IPS-20b (cell line): ENCODE measurements around the gene BCAS4.

Experiments
- H3K27ac ChIP-seq: one replicate; pipeline ENCODE4 v1.5.1; 2013; ENCODE audit warnings: low read length
- H3K27me3 ChIP-seq: 2 replicates; pipeline ENCODE4 v1.6.1; 2013; ENCODE audit warnings: mild to moderate bottlenecking, low read length, inconsistent platforms; ENCODE audit not compliant: insufficient read depth
- H3K36me3 ChIP-seq: 2 replicates; pipeline ENCODE4 v1.6.1; 2013; ENCODE audit warnings: low read depth, mild to moderate bottlenecking, inconsistent platforms, low read length, moderate library complexity; ENCODE audit not compliant: insufficient read depth
- H3K4me1 ChIP-seq: 2 replicates; pipeline ENCODE4 v1.6.1; 2013; ENCODE audit warnings: mild to moderate bottlenecking, control low read depth, inconsistent platforms, low read length, moderate library complexity; ENCODE audit not compliant: insufficient read depth
- H3K4me3 ChIP-seq: 2 replicates; pipeline ENCODE4 v1.5.1; 2013; ENCODE audit warnings: mild to moderate bottlenecking, low read length, inconsistent platforms
- H3K9ac ChIP-seq: 2 replicates; pipeline ENCODE4 v1.6.1; 2013; ENCODE audit warnings: low read depth, mild to moderate bottlenecking, inconsistent platforms, low read length, moderate library complexity
- H3K9me3 ChIP-seq: 2 replicates; pipeline ENCODE4 v1.6.1; 2013; ENCODE audit warnings: mild to moderate bottlenecking, low read depth, low read length, inconsistent platforms; ENCODE audit not compliant: insufficient read depth

The BCAS4 gene

GRCh38 chr20:50837532-50838321 is 42.9 kb downstream of the BCAS4 start:
- H3K9me3 ChIP-seq = no peaks in the 10 kb centered on the region
- no peaks in the 10 kb centered on the region for H3K27me3 ChIP-seq
- no peak overlapping the region for H3K4me3 ChIP-seq
- H3K4me1 ChIP-seq = peaks cover 4% of the 10 kb centered on the region; the same call in 1 of the 2 replicates
- no peak overlapping the region for H3K9ac ChIP-seq
- peaks cover 2% of the 10 kb centered on the region; the same call in 1 of the 2 replicates for H3K36me3 ChIP-seq
- H3K27ac ChIP-seq = no peak overlapping the region

GRCh38 chr20:50838322-50838625 is 43.4 kb downstream of the BCAS4 start:
- Histone ChIP-seq H3K9ac (no peak overlapping the region), H3K4me1 (peaks cover 4% of the 10 kb centered on the region; the same call in 1 of the 2 replicates), H3K27ac (no peak overlapping the region), H3K4me3 (no peak overlapping the region), H3K36me3 (no peaks in the 10 kb centered on the region), H3K9me3 (no peaks in the 10 kb centered on the region), H3K27me3 (no peaks in the 10 kb centered on the region)

DNA sequence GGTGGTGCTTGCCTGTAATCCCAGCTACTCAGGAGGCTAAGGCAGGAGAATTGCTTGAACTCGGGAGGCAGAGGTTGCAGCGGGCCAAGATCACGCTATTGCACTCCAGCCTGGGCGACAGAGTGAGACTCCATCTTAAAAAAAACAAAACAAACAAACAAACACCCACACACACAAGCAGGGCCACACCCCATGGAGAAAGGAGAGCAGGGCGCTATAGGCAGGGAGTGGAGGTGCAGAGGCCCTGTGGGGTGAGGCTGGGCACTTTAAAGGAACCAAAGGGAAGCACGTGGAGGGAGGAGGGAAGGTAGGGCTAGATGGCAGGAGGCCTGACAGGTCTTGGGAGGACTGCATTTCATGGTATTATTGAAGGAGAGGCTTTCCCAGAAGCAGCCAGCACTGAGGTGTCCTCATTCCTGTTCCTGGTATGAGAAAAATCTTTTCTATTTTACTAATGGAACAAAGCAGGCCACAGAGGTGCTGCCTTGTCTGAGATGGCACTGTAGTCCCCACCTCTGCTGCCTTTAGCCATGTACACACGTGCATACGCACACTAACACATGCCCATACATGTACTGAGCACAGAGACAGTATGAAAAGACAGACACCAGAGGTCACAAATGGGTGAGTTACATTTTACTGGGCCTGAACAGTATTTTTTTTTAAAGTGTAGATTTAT is 44.0 kb downstream of the BCAS4 start:
- H3K9me3 ChIP-seq = no peaks in the 10 kb centered on the region
- H3K4me1 ChIP-seq = peaks cover 4% of the 10 kb centered on the region; the same call in 1 of the 2 replicates
- no peak overlapping the region for H3K4me3 ChIP-seq
- H3K27me3 ChIP-seq = no peaks in the 10 kb centered on the region
- H3K27ac ChIP-seq = no peak overlapping the region
- no peaks in the 10 kb centered on the region for H3K36me3 ChIP-seq
- H3K9ac ChIP-seq = no peak overlapping the region

GRCh38 chr20:50842821-50843220 is 48.0 kb downstream of the BCAS4 start:
- no peak overlapping the region for H3K27ac ChIP-seq
- H3K9me3 ChIP-seq = no peaks in the 10 kb centered on the region
- no peak overlapping the region for H3K9ac ChIP-seq
- H3K4me3 ChIP-seq = no peak overlapping the region
- no peaks in the 10 kb centered on the region for H3K36me3 ChIP-seq
- peaks cover 4% of the 10 kb centered on the region; the same call in 1 of the 2 replicates for H3K4me1 ChIP-seq
- H3K27me3 ChIP-seq = no peaks in the 10 kb centered on the region

DNA sequence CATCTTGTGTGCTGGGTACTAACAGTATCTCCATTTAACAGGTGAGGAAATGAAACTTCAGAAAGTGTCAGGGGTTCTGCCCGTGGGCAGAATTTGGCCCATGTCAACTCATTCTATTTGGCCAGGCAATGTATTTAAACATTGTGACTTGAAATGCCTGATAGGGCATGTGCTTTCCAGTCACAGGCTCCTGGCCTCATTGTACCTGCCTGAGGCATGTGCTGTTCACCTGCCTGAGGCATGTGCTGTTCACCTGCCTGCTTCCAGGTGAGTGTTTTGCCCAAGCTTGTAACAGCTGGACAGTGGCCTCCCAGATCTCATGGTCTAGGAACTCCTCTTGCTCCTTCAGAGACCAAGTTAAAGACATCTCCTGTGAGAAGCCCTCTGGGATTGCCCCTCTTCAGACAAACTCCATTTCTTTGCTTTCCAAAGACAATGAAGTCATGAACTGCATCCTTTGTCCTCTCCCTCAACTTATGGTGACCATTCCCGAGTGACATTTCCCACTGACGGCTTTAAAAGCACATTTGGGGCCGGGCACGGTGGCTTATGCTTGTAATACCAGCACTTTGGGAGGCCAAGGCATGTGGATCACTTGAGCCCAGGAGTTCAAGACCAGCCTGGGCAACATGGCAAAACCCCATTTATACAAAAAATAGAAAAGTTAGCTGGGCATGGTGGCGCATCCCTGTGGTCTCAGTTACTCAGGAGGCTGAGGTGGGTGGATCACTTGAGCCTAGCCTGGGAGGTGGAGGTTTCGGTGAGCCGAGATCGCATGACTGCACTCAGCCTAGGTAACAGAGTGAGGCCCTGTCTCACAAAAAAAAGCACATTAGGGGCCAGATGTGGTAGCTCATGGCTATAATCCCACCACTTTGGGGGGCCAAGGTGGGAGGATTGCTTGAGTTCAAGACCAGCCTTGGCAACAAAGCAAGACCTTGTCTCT is 48.7 kb downstream of the BCAS4 start:
- Histone ChIP-seq H3K27me3 (no peaks in the 10 kb centered on the region), H3K9me3 (no peaks in the 10 kb centered on the region), H3K36me3 (no peaks in the 10 kb centered on the region), H3K27ac (no peak overlapping the region), H3K4me1 (peaks cover 4% of the 10 kb centered on the region; the same call in 1 of the 2 replicates), H3K9ac (no peak overlapping the region), H3K4me3 (no peak overlapping the region)

- no peaks in the 10 kb centered on the region for H3K9me3 ChIP-seq
- no peak overlapping the region for H3K27ac ChIP-seq
- H3K4me3 ChIP-seq = no peak overlapping the region
- no peaks in the 10 kb centered on the region; the same call in 1 of the 2 replicates for H3K4me1 ChIP-seq
- H3K36me3 ChIP-seq = no peaks in the 10 kb centered on the region
- no peak overlapping the region for H3K9ac ChIP-seq
- no peaks in the 10 kb centered on the region for H3K27me3 ChIP-seq
Observed at GRCh38 chr20:50844430-50845100, 49.7 kb downstream of the BCAS4 start.

- no peaks in the 10 kb centered on the region; the same call in none of the 2 replicates for H3K4me1 ChIP-seq
- no peak overlapping the region for H3K4me3 ChIP-seq
- H3K27ac ChIP-seq = no peak overlapping the region
- H3K27me3 ChIP-seq = no peaks in the 10 kb centered on the region
- no peak overlapping the region for H3K9ac ChIP-seq
- no peaks in the 10 kb centered on the region for H3K9me3 ChIP-seq
- H3K36me3 ChIP-seq = no peaks in the 10 kb centered on the region
Observed at GRCh38 chr20:50845566-50846215, 50.8 kb downstream of the BCAS4 start.

DNA sequence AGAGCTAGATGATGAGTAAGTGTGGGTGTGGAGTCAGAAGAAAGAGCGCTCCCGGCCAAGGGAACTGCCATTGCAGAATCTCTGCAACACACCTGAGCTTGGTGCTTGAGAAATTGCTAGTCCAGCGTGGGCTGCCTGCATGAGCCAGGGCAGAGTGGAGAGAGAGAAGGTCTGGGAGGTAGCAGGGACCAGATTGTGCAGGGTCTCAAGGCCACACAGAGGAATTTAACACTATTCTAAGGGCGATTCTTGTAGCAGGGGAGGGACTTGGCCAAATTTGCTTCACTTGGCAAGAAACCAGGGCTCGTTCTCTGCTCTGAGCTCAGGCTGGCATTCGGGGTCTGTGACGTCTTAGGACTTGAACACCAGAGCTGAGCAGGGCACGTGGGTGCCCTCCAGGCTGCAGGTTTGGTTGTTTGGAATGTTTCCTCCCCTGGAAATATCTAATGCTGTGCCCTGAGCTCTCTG is 53.5 kb downstream of the BCAS4 start:
- Histone ChIP-seq H3K4me3 (no peak overlapping the region), H3K4me1 (peaks cover 5% of the 10 kb centered on the region), H3K27me3 (no peaks in the 10 kb centered on the region), H3K9me3 (no peaks in the 10 kb centered on the region), H3K27ac (no peak overlapping the region), H3K36me3 (no peaks in the 10 kb centered on the region), H3K9ac (no peak overlapping the region)

DNA sequence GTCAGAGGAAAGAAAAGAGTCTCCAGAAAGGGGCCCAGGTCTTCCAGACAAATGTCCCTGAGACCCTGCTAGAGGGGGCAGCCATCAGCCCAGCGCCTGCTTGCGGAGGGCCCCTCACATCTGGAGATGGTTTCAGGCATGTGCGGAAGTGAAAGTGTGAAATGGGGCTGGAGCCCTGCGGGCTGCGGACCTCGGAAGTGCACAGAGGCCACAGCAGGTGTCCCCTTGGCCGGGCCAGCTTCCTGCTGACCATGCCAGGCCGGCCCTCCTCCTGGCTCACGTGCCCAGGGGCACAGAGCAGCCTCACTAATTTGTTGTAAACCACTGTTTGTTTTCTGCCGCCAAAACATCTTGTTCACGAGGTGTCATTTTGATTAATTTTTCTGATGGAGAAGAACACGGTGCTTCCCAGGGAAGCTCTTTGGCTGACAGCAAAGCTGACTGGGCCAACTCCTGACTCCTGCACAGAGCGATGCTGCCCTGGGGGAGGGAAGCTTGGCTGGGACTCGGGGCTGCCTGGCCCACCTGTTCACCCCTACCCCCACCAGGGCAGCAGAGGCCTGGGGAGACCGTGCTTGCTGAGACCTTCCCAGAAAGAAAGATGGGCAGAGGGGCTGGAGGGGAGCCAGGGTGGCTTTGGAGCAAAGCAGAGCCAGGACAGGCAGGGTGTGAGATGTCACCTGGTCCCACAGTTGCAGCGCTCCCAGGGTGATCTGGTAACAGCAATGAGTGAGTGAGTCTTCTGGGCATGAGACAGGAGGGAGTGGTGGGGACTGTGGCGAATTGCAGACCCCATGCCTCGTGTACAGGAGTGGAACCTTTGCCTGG is 54.2 kb downstream of the BCAS4 start:
- Histone ChIP-seq H3K27ac (no peak overlapping the region), H3K36me3 (no peaks in the 10 kb centered on the region), H3K4me1 (peaks cover 5% of the 10 kb centered on the region), H3K27me3 (no peaks in the 10 kb centered on the region), H3K9me3 (no peaks in the 10 kb centered on the region), H3K9ac (no peak overlapping the region), H3K4me3 (no peak overlapping the region)

DNA sequence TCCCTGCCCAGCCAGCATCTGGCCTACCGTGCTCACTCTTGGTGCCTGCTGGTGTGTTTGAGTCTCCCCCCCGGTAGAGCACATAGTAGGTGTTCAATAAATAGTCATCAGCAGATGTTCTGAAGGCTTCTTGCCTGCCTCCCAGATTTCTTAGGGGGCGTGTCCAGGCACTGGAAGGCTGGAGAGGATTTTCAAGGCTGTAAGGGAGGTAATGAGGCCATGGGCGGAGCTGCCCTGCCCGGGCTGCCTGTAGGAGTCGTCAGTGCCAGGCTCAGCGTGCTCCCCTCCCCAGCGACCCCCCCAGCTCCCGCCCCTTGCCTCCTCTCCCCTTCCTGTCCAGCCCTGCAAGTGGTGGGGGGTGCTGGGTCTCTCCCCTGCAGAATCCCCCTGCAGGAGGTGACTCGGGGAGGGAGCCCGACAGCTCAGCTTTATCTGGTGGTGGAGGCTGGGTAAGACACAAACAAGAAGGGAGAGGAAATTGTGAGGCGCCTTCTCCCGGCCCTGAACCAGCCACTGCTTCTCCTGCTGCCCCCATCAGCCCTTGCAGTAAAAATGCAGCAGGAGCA is 55.9 kb downstream of the BCAS4 start:
- no peak overlapping the region for H3K4me3 ChIP-seq
- H3K36me3 ChIP-seq = no peaks in the 10 kb centered on the region
- H3K9me3 ChIP-seq = no peaks in the 10 kb centered on the region
- 0 out of 2 replicates have a peak overlapping the region, but pooled peaks have one; percentile 40 for H3K9ac ChIP-seq
- H3K27ac ChIP-seq = no peak overlapping the region
- H3K27me3 ChIP-seq = no peaks in the 10 kb centered on the region
- peaks cover 5% of the 10 kb centered on the region; the same call in 1 of the 2 replicates for H3K4me1 ChIP-seq
